Right kidney (tissue), 1 donor: ENCODE measurements around the gene KMT2B.

ENCODE experiments used
- DNase-seq: peaks from one replicate; pipeline ENCODE4 v3.0.0-alpha.2; 2016

The KMT2B gene

DNA sequence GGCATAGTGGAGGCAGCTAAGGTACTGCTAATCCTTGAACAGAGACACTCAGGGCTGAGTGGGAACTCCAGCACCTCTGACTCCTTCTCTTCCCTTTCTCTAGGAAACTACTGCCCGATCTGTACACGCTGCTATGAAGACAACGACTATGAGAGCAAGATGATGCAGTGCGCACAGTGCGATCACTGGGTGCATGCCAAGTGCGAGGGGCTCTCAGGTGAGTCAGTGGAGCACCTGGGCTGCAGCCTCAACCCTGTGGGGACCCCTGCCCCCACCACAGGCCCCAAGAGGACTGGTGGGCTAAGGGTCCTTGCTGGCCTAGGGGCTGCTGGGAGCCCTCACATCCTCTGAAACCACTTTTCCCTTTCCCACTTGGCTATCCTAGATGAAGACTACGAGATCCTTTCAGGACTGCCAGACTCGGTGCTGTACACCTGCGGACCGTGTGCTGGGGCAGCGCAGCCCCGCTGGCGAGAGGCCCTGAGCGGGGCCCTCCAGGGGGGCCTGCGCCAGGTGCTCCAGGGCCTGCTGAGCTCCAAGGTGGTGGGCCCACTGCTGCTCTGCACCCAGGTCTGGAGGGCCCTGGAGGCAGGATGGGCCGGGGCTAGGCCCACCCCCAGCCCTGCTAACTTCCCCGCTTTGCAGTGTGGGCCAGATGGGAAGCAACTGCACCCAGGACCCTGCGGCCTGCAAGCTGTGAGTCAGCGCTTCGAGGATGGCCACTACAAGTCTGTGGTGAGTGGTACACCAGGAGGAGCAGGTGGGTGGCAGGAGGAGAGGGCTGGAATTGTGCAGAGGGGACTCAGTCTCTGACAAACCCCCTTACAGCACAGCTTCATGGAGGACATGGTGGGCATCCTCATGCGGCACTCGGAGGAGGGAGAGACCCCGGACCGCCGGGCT, 9.5 kb downstream of the KMT2B start:
- no peak for DNase-seq

GRCh38 chr19:35727956-35728706, 10.3 kb downstream of the KMT2B start:
- no peak for DNase-seq

GRCh38 chr19:35729021-35729420, 11.2 kb downstream of the KMT2B start:
- DNase-seq, result no peak

DNA sequence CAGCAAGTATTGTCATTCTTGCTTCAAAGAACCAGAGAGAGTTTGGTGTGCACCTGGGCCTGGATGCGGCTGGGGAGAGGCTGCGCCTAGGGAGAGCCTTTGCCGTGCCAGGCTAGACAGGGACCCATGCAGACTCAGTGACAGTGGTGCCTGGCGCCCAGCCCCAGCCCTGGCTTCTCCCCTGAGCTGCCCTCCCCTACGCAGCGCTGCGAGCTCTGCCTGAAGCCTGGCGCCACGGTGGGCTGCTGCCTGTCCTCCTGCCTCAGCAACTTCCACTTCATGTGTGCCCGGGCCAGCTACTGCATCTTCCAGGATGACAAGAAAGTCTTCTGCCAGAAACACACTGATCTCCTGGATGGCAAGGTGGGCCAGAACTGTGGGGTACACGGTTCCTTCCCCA, 12.0 kb downstream of the KMT2B start:
- DNase-seq, result no peak

DNA sequence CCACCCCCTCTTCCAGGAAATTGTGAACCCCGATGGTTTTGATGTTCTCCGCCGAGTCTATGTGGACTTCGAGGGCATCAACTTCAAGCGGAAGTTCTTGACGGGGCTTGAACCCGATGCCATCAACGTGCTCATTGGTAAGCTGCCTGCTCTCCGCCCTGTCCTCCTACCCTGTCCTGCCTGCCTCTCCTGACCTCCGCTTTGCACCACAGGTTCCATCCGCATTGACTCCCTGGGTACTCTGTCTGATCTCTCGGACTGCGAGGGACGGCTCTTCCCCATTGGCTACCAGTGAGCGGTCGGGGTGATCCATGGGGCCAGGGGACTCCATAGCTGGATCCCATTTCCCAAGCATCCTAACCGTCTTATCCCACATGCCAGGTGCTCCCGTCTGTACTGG, 12.5 kb downstream of the KMT2B start:
- DNase-seq, result no peak

DNA sequence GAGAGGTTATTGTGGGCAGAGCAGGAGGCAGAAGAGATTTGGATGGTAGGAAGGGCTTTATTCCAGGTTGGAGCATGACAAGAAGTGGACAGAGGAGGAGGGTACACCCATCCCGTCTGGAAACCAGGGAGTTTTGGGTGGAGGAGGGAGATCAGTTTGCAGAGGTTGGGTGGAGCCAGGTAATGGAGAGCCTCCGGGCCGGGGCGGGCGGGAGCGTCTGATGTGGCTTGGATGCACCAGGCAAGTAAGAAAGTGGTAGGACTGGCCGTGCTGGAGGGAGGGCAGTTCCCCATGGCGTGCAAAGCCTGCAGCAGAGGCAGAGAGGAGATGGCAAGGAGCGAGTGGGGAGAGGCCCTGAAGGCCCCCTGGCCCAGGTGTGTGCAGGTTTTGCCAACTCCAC, 13.6 kb downstream of the KMT2B start:
- no peak for DNase-seq

DNA sequence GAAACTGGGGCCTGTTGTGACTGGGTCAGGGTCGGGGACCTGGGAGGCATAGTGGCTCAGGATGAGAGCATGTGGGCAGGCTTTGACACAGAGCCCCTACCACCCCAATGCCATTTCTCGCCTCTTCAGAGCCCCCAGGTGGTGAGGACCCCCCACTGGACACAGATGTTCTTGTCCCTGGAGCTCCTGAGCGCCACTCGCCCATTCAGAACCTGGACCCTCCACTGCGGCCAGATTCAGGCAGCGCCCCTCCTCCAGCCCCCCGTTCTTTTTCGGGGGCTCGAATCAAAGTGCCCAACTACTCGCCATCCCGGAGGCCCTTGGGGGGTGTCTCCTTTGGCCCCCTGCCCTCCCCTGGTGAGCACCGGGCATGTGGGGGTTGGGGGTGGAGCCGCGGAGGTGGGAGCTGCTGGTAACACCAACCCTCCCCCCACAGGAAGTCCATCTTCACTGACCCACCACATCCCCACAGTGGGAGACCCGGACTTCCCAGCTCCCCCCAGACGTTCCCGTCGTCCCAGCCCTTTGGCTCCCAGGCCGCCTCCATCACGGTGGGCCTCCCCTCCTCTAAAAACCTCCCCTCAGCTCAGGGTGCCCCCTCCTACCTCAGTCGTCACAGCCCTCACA, 14.1 kb downstream of the KMT2B start:
- no peak for DNase-seq

GRCh38 chr19:35732540-35733179, 14.9 kb downstream of the KMT2B start:
- no peak for DNase-seq

DNA sequence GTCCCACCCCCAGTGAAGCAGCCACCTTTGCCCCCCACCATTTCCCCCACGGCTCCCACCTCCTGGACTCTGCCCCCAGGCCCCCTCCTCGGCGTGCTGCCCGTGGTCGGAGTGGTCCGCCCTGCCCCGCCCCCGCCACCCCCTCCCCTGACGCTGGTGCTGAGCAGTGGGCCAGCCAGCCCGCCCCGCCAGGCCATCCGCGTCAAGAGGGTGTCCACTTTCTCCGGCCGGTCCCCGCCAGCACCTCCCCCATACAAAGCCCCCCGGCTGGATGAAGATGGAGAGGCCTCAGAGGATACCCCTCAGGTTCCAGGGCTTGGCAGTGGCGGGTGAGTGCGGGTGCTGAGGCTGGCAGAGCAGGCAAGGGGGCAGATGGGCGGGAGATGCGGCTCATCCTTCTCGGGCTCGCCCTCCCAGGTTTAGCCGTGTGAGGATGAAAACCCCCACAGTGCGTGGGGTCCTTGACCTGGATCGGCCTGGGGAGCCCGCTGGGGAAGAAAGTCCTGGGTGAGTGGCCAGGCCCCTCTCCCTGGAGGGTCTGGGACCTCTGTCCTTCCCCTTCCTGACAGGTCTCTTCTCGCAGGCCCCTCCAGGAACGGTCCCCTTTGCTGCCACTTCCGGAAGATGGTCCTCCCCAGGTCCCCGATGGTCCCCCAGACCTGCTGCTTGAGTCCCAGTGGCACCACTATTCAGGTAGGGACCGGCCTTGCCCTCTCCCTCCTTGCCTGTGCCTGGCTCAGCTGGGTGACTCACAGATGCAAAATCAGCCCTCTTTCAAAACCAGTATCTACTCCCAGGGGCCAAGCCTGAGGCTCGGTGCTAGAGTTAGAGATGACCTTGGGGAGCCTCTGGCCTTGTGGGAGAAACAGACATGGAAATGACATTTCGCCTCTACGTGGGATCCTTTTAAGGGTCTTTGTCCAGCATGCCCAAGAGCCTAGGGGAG, 15.7 kb downstream of the KMT2B start:
- DNase-seq, result no peak

DNA sequence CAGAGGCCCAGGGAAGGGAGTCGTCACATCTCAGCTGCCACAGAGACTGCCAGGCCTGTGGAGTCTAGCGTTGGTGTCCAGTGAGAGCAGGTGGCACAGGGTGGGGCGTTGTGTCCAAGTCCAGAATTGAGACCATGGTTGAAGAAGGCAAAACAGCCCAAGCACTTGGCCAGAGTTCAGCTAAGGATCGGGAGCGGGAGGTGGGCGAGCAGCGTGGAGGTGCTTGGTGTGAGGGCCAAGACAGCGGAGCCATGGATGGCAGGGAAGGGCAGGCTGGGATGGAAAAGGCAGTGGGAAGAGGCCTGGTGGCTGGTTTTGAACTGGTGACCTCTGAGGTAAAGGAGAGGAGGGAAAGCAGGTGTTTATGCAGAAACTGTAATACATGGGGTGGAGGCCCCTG, 16.5 kb downstream of the KMT2B start:
- DNase-seq, result no peak

- no peak for DNase-seq
Observed at GRCh38 chr19:35734889-35735288, 17.1 kb downstream of the KMT2B start.

DNA sequence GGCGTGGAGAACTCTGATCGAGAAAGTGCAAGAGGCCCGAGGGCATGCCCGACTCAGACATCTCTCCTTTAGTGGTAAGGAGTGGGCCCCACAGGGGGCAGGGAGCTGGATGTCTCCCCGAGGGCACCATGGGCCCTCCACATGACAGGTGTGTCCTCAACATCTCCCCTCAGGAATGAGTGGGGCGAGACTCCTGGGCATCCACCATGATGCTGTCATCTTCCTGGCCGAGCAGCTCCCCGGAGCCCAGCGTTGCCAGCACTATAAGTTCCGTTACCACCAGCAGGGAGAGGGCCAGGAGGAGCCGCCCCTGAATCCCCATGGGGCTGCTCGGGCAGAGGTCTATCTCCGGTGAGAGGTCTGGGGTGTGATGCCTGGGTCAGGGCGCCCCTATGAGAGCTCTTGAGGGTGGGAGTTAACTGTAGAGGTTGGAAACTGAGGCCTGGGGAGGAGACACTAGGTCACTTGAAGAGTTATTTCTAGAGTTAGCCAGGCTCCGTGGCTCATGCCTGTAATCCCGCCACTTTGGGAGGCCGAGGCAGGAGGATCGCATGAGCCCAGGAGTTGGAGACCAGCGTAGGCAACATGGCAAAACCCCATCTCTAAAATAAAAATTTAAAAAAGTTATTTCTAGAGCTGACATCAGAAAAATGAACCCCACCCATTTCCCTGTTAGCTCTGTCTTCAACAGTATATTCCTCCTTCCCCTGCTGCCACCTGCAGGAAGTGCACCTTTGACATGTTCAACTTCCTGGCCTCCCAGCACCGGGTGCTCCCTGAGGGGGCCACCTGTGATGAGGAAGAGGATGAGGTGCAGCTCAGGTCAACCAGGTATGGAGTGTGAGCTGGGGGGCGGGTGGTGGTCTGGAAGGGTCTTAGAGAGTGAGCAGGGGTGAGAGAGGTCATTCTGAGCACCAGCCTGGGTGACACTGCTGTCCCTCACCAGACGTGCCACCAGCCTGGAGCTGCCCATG, 19.4 kb downstream of the KMT2B start:
- DNase-seq, result no peak

GRCh38 chr19:35738021-35738886, 20.5 kb downstream of the KMT2B start:
- DNase-seq, result no peak

DNA sequence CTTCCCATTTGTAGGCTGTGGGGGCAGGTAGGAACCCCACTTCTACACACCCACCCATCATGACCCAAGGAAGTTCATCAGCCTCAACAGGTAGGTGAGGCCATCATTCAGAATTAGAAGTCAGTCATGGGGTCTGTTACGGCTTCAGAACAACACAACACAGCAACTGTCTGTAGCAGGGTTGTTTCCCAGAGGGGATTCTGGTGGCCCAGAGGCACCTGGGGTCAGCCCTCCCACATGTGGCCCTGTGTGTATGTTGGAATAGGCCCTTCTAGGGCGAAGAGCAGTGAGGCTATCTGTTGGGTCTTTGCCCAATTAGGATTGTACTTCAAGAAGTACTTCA, 21.1 kb downstream of the KMT2B start:
- no peak for DNase-seq

- no peak for DNase-seq
Observed at GRCh38 chr19:35739275-35740107, 21.7 kb downstream of the KMT2B start.

DNA sequence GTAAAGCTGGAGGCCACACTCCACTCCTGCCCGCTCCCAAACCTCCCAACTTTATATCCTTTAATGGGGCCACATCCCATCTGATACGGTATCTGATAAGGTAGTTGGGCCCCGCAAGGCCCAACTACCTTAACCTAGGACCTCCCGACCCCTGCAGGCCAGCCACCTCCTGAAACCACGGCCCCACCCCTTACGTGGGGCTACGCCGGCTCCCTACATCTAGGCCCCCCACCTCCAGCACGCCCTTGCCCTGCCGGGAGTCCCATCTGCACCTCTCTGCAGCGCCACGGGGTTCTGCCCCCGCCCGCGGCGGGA, 22.3 kb downstream of the KMT2B start:
- no peak for DNase-seq

- DNase-seq, result peak; percentile 93
Observed at GRCh38 chr19:35740423-35741202, 22.8 kb downstream of the KMT2B start.

GRCh38 chr19:35741203-35741515, 23.4 kb downstream of the KMT2B start:
- DNase-seq, result no peak
